H9 (cell line): ENCODE data around the gene MAD1L1. TPM values are rescaled to one million over a fixed set of nuclear protein-coding genes. Genes with fewer than 3 reads are reported as not detected.

ENCODE experiments used
- DNase-seq: peaks from one replicate; pipeline ENCODE4 v3.0.0-alpha.2; 2017
- H2AFZ ChIP-seq: one replicate; pipeline ENCODE4 v1.6.1; 2013; ENCODE audit warnings: mild to moderate bottlenecking, low read length, control low read depth, moderate library complexity
- H2AK5ac ChIP-seq: 2 replicates; pipeline ENCODE4 v1.6.1; 2013; ENCODE audit warnings: low read length, control low read depth, mixed read lengths; ENCODE audit not compliant: insufficient read length
- H2BK120ac ChIP-seq: one replicate; pipeline ENCODE4 v1.6.1; 2013; ENCODE audit warnings: low read depth, mild to moderate bottlenecking, low read length, control low read depth, inconsistent platforms; ENCODE audit not compliant: poor library complexity, severe bottlenecking
- H2BK12ac ChIP-seq: 2 replicates; pipeline ENCODE4 v1.6.1; 2013; ENCODE audit warnings: low read length, control low read depth, mixed read lengths, low read depth; ENCODE audit not compliant: insufficient read length
- H2BK15ac ChIP-seq: 2 replicates; pipeline ENCODE4 v1.6.1; 2013; ENCODE audit warnings: low read depth, low read length, control low read depth
- H2BK20ac ChIP-seq: one replicate; pipeline ENCODE4 v1.6.1; 2013; ENCODE audit warnings: low read depth, mild to moderate bottlenecking, low read length, control low read depth, inconsistent platforms; ENCODE audit not compliant: poor library complexity, severe bottlenecking
- H2BK5ac ChIP-seq: 2 replicates; pipeline ENCODE4 v1.6.1; 2013; ENCODE audit warnings: low read length, control low read depth, mixed read lengths; ENCODE audit not compliant: insufficient read length
- H3K14ac ChIP-seq: 2 replicates; pipeline ENCODE4 v1.6.1; 2013; ENCODE audit warnings: low read length, control low read depth; ENCODE audit not compliant: insufficient read depth
- H3K18ac ChIP-seq: 2 replicates; pipeline ENCODE4 v1.6.1; 2013; ENCODE audit warnings: low read depth, mild to moderate bottlenecking, mixed read lengths, low read length, control low read depth; ENCODE audit not compliant: insufficient read length
- H3K23ac ChIP-seq: 2 replicates; pipeline ENCODE4 v1.6.1; 2013; ENCODE audit warnings: low read length, control low read depth, mixed read lengths, low read depth; ENCODE audit not compliant: insufficient read length
- H3K23me2 ChIP-seq: 2 replicates; pipeline ENCODE4 v1.6.1; 2013; ENCODE audit warnings: low read depth, mild to moderate bottlenecking, mixed read lengths, low read length, control low read depth; ENCODE audit not compliant: insufficient read length, poor library complexity, severe bottlenecking
- H3K27ac ChIP-seq: 2 replicates; pipeline ENCODE4 v1.5.1; 2013; ENCODE audit warnings: low read length, control low read depth, mixed read lengths, low read depth; ENCODE audit not compliant: insufficient read length
- H3K27me3 ChIP-seq: 2 replicates; pipeline ENCODE4 v1.6.1; 2013; ENCODE audit warnings: low read length, control low read depth, inconsistent platforms; ENCODE audit not compliant: insufficient read depth
- H3K4ac ChIP-seq: 2 replicates; pipeline ENCODE4 v1.6.1; 2013; ENCODE audit warnings: low read depth, mild to moderate bottlenecking, control low read depth, inconsistent platforms, low read length, moderate library complexity
- H3K4me1 ChIP-seq: 2 replicates; pipeline ENCODE4 v1.6.1; 2013; ENCODE audit warnings: low read length, control low read depth, inconsistent platforms; ENCODE audit not compliant: insufficient read depth
- H3K4me2 ChIP-seq: 2 replicates; pipeline ENCODE4 v1.6.1; 2013; ENCODE audit warnings: low read length, control low read depth, mixed read lengths; ENCODE audit not compliant: insufficient read length, insufficient read depth
- H3K56ac ChIP-seq: 2 replicates; pipeline ENCODE4 v1.6.1; 2013; ENCODE audit warnings: low read depth, mild to moderate bottlenecking, mixed read lengths, low read length, control low read depth; ENCODE audit not compliant: insufficient read length
- H3K79me1 ChIP-seq: 2 replicates; pipeline ENCODE4 v1.6.1; 2013; ENCODE audit warnings: low read depth, mild to moderate bottlenecking, moderate library complexity, low read length, control low read depth, inconsistent platforms; ENCODE audit not compliant: insufficient read depth, poor library complexity, severe bottlenecking
- H3K79me2 ChIP-seq: 2 replicates; pipeline ENCODE4 v1.6.1; 2013; ENCODE audit warnings: low read length, control low read depth, inconsistent platforms; ENCODE audit not compliant: insufficient read depth
- H3K9ac ChIP-seq: 2 replicates; pipeline ENCODE4 v1.6.1; 2013; ENCODE audit warnings: low read length, control low read depth, mixed read lengths; ENCODE audit not compliant: insufficient read length; ENCODE audit errors: extremely low read depth
- H3K9me3 ChIP-seq: one replicate; pipeline ENCODE4 v1.6.1; 2013; ENCODE audit warnings: low read depth, low read length, inconsistent platforms; ENCODE audit not compliant: control insufficient read depth
- H3T11ph ChIP-seq: one replicate; pipeline ENCODE4 v1.6.1; 2013; ENCODE audit warnings: mild to moderate bottlenecking, low read length, control low read depth, inconsistent platforms
- H4K20me1 ChIP-seq: one replicate; pipeline ENCODE4 v1.6.1; 2013; ENCODE audit not compliant: control insufficient read depth, insufficient read length, insufficient read depth
- H4K5ac ChIP-seq: 2 replicates; pipeline ENCODE4 v1.6.1; 2013; ENCODE audit warnings: low read depth, mild to moderate bottlenecking, mixed read lengths, low read length, control low read depth; ENCODE audit not compliant: insufficient read length
- H4K8ac ChIP-seq: replicated peaks from 2 replicates; pipeline ENCODE4 v1.6.1; 2013; ENCODE audit warnings: low read length, control low read depth, mixed read lengths, low read depth; ENCODE audit not compliant: insufficient read length
- H4K91ac ChIP-seq: 2 replicates; pipeline ENCODE4 v1.6.1; 2013; ENCODE audit warnings: low read depth, mild to moderate bottlenecking, moderate library complexity, mixed read lengths, low read length, control low read depth; ENCODE audit not compliant: insufficient read length
- H3K27ac Mint-ChIP-seq, 3 experiments: 2 replicates in 2 of 3; 3 replicates in 1 of 3; pipeline ENCODE4 v1.8.0; 2020 to 2021; ENCODE audit warnings: mixed read lengths in 3 of 3, mild to moderate bottlenecking in 1 of 3, moderate library complexity in 1 of 3
- H3K27me3 Mint-ChIP-seq: 2 replicates; pipeline ENCODE4 v1.8.0; 2021; ENCODE audit warnings: low read depth, mild to moderate bottlenecking, moderate library complexity, mixed read lengths
- H3K36me3 Mint-ChIP-seq, 3 experiments: 2 replicates in 2 of 3; 3 replicates in 1 of 3; pipeline ENCODE4 v1.8.0; 2020 to 2021; ENCODE audit warnings: low read depth in 3 of 3, mixed read lengths in 3 of 3; ENCODE audit not compliant: insufficient read depth in 1 of 3
- H3K4me1 Mint-ChIP-seq, 2 experiments: 2 replicates each; pipeline ENCODE4 v1.8.0; 2020; ENCODE audit warnings: mixed read lengths in 2 of 2
- H3K4me3 Mint-ChIP-seq, 2 experiments: 2 replicates in 1 of 2; 3 replicates in 1 of 2; pipeline ENCODE4 v1.8.0; 2020 to 2021; ENCODE audit warnings: mild to moderate bottlenecking in 2 of 2, mixed read lengths in 2 of 2, moderate library complexity in 1 of 2
- H3K9me3 Mint-ChIP-seq, 2 experiments: 2 replicates in 1 of 2; 3 replicates in 1 of 2; pipeline ENCODE4 v1.8.0; 2020; ENCODE audit warnings: mild to moderate bottlenecking in 2 of 2, mixed read lengths in 2 of 2, moderate library complexity in 1 of 2
- WGBS: extraction: QIAGEN DNeasy Blood & Tissue Kit; methylation state at CpG from one replicate; pipeline ENCODE4 v1.1.7; 2013; ENCODE audit warnings: missing lambda C conversion rate, low lambda C conversion rate, mixed read lengths; ENCODE audit not compliant: insufficient read length; ENCODE audit errors: extremely low coverage; 5-methylcytosine and 5-hydroxymethylcytosine counted together
- total RNA-seq: library from RNA; stranded (reverse); gene quantifications from 2 replicates; pipeline ENCODE4 v1.2.1, GENCODE V29; 2021
- TF ChIP-seq, protein P1 (sequence below): fragments of 200-600 bp; sonication (generic); conservative IDR thresholded peaks from 3 replicates; pipeline ENCODE4 v1.8.0; 2021; ENCODE audit warnings: antibody characterized with exemption, mild to moderate bottlenecking

The MAD1L1 gene
- total RNA-seq, 1 experiment from 2014 or later, result 39.0 TPM

DNA sequence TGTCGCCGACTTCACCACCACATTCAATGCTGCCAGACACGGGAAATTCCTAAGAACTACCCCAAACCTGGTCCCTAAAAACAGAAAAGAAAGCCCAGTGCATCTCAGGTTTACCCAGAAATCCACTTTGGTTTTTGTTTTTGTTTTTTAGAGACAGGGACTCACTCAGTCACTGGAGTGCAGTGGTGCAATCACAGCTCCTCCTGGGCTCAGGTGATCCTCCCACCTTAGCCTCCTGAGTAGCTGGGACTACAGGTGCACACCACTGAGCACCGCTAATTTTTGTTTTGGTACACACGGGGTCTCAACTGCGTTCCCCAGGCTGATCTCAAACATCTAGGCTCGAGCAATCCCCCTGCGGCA lies 22.8 kb downstream of the MAD1L1 start:
- Histone ChIP-seq H3K4me2 (no peak overlapping the region), H4K20me1 (no peaks in the 10 kb centered on the region), H2AFZ (no peak overlapping the region), H2BK20ac (no peak overlapping the region), H4K91ac (no peak overlapping the region), H3K14ac (no peak overlapping the region), H2AK5ac (no peak overlapping the region), H3T11ph (no peak overlapping the region), H2BK5ac (no peak overlapping the region), H3K27me3 (no peaks in the 10 kb centered on the region), H3K79me1 (no peaks in the 10 kb centered on the region), H3K79me2 (no peaks in the 10 kb centered on the region), H3K27ac (no peak overlapping the region), H3K56ac (no peak overlapping the region), H2BK15ac (no peak overlapping the region), H3K23me2 (no peaks in the 10 kb centered on the region), H2BK12ac (no peak overlapping the region), H2BK120ac (no peak overlapping the region), H4K5ac (no peak overlapping the region), H3K9me3 (no peaks in the 10 kb centered on the region), H3K18ac (no peak overlapping the region), H3K9ac (no peak overlapping the region), H4K8ac (no peak overlapping the region), H3K4ac (no peak overlapping the region), H3K4me1 (no peaks in the 10 kb centered on the region), H3K23ac (no peak overlapping the region)
- Mint-ChIP-seq H3K4me3 (no peak overlapping the region; a peak in 1 of 5 replicates), H3K4me1 (no peaks in the 10 kb centered on the region), H3K27me3 (no peaks in the 10 kb centered on the region), H3K36me3 (peaks cover 46 to 78% (median 78%) of the 10 kb centered on the region in 3 experiments), H3K9me3 (peaks cover 1 to 2% of the 10 kb centered on the region in 2 experiments; a peak in 2 of 5 replicates), H3K27ac (peak overlapping the region; percentile 68 to 91 (median 81); a peak in 4 of 7 replicates)
- DNase-seq, result no peak
- TF ChIP-seq, protein P1, sequence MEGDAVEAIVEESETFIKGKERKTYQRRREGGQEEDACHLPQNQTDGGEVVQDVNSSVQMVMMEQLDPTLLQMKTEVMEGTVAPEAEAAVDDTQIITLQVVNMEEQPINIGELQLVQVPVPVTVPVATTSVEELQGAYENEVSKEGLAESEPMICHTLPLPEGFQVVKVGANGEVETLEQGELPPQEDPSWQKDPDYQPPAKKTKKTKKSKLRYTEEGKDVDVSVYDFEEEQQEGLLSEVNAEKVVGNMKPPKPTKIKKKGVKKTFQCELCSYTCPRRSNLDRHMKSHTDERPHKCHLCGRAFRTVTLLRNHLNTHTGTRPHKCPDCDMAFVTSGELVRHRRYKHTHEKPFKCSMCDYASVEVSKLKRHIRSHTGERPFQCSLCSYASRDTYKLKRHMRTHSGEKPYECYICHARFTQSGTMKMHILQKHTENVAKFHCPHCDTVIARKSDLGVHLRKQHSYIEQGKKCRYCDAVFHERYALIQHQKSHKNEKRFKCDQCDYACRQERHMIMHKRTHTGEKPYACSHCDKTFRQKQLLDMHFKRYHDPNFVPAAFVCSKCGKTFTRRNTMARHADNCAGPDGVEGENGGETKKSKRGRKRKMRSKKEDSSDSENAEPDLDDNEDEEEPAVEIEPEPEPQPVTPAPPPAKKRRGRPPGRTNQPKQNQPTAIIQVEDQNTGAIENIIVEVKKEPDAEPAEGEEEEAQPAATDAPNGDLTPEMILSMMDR, result no peak
- no CpG with 5 or more reads among the region's 8 CpGs for WGBS
